ENCODE results near the gene TMEM106B.

- TF ChIP-seq, protein P1, sequence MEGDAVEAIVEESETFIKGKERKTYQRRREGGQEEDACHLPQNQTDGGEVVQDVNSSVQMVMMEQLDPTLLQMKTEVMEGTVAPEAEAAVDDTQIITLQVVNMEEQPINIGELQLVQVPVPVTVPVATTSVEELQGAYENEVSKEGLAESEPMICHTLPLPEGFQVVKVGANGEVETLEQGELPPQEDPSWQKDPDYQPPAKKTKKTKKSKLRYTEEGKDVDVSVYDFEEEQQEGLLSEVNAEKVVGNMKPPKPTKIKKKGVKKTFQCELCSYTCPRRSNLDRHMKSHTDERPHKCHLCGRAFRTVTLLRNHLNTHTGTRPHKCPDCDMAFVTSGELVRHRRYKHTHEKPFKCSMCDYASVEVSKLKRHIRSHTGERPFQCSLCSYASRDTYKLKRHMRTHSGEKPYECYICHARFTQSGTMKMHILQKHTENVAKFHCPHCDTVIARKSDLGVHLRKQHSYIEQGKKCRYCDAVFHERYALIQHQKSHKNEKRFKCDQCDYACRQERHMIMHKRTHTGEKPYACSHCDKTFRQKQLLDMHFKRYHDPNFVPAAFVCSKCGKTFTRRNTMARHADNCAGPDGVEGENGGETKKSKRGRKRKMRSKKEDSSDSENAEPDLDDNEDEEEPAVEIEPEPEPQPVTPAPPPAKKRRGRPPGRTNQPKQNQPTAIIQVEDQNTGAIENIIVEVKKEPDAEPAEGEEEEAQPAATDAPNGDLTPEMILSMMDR (IDR thresholded peaks at IDR 0.05; ENCODE audit: low read depth, low read length, poor library complexity, severe bottlenecking) = no peak
- no peak for TF ChIP-seq EZH2phosphoT487 (IDR thresholded peaks at IDR 0.05; ENCODE audit: borderline replicate concordance, low read length)
These were observed 11.9 kb downstream of the TMEM106B start for GRCh38 chr7:12222889-12223579.

All from DOHH2 (cell line).